Mesenchymal stem cell (in vitro differentiated cells and primary cell): ENCODE results near the gene CIAO2A.

Experiments used
- DNase-seq: peaks from one replicate; pipeline ENCODE4 v3.0.0-alpha.2; 2013
- H2AFZ ChIP-seq: one replicate; pipeline ENCODE4 v1.6.1; 2013; ENCODE audit warnings: low read depth, mild to moderate bottlenecking, control low read depth, inconsistent platforms, low read length, moderate library complexity
- H2AK5ac ChIP-seq: 2 replicates; pipeline ENCODE4 v1.6.1; 2013; ENCODE audit warnings: low read length, moderate library complexity, mild to moderate bottlenecking, inconsistent platforms; ENCODE audit not compliant: severe bottlenecking
- H2BK120ac ChIP-seq: one replicate; pipeline ENCODE4 v1.6.1; 2013; ENCODE audit warnings: low read depth, mild to moderate bottlenecking, inconsistent platforms, low read length, moderate library complexity
- H2BK12ac ChIP-seq, 2 experiments: one replicate each; pipeline ENCODE4 v1.6.1; 2013; ENCODE audit warnings: inconsistent platforms in 2 of 2, low read length in 2 of 2, mild to moderate bottlenecking in 2 of 2, moderate library complexity in 2 of 2, control low read depth in 1 of 2
- H2BK15ac ChIP-seq: one replicate; pipeline ENCODE4 v1.6.1; 2013; ENCODE audit warnings: mild to moderate bottlenecking, low read depth, inconsistent platforms; ENCODE audit not compliant: poor library complexity, severe bottlenecking
- H2BK5ac ChIP-seq: 2 replicates; pipeline ENCODE4 v1.6.1; 2013; ENCODE audit warnings: low read depth, mild to moderate bottlenecking, low read length, control low read depth, inconsistent platforms; ENCODE audit not compliant: poor library complexity, severe bottlenecking
- H3K14ac ChIP-seq, 2 experiments: one replicate each; pipeline ENCODE4 v1.6.1; 2013; ENCODE audit warnings: inconsistent platforms in 2 of 2, low read length in 2 of 2, control low read depth in 1 of 2, mild to moderate bottlenecking in 1 of 2, moderate library complexity in 1 of 2
- H3K18ac ChIP-seq, 2 experiments: one replicate each; pipeline ENCODE4 v1.6.1; 2013; ENCODE audit warnings: inconsistent platforms in 2 of 2, low read length in 2 of 2, control low read depth in 1 of 2, low read depth in 1 of 2, mild to moderate bottlenecking in 1 of 2
- H3K23ac ChIP-seq, 2 experiments: one replicate each; pipeline ENCODE4 v1.6.1; 2013; ENCODE audit warnings: inconsistent platforms in 2 of 2, low read length in 2 of 2, mild to moderate bottlenecking in 2 of 2, moderate library complexity in 2 of 2, control low read depth in 1 of 2
- H3K27ac ChIP-seq: 2 replicates; pipeline ENCODE4 v1.5.1; 2013; ENCODE audit warnings: mild to moderate bottlenecking, moderate library complexity, low read length, control low read depth, inconsistent platforms; ENCODE audit not compliant: poor library complexity, severe bottlenecking
- H3K27me3 ChIP-seq, 2 experiments: 2 replicates each; pipeline versions ENCODE4 v1.6.1 to v1.7.0; 2013; ENCODE audit warnings: low read length in 2 of 2, mild to moderate bottlenecking in 2 of 2, moderate library complexity in 2 of 2, control low read depth in 1 of 2, inconsistent platforms in 1 of 2; ENCODE audit not compliant: control insufficient read depth in 1 of 2, insufficient read depth in 1 of 2
- H3K36me3 ChIP-seq, 2 experiments: 2 replicates each; pipeline versions ENCODE4 v1.6.1 to v1.7.0; 2013; ENCODE audit warnings: low read length in 2 of 2, control low read depth in 1 of 2, inconsistent platforms in 1 of 2, low read depth in 1 of 2, mild to moderate bottlenecking in 1 of 2; ENCODE audit not compliant: insufficient read depth in 2 of 2, control insufficient read depth in 1 of 2
- H3K4ac ChIP-seq, 2 experiments: one replicate each; pipeline ENCODE4 v1.6.1; 2013; ENCODE audit warnings: inconsistent platforms in 2 of 2, low read length in 2 of 2, mild to moderate bottlenecking in 2 of 2, moderate library complexity in 2 of 2, control low read depth in 1 of 2, low read depth in 1 of 2
- H3K4me1 ChIP-seq: 2 replicates; pipeline ENCODE4 v1.6.1; 2013; ENCODE audit warnings: low read depth, low read length, control low read depth; ENCODE audit not compliant: control insufficient read depth, insufficient read depth
- H3K4me2 ChIP-seq: 2 replicates; pipeline ENCODE4 v1.6.1; 2013; ENCODE audit warnings: low read length, mild to moderate bottlenecking, inconsistent platforms; ENCODE audit not compliant: poor library complexity, severe bottlenecking
- H3K4me3 ChIP-seq, 2 experiments: 2 replicates each; pipeline versions ENCODE4 v1.5.1 to v1.7.0; 2013; ENCODE audit warnings: low read length in 2 of 2, mild to moderate bottlenecking in 2 of 2, control low read depth in 1 of 2, low read depth in 1 of 2; ENCODE audit not compliant: insufficient read depth in 1 of 2
- H3K79me1 ChIP-seq: replicated peaks from 2 replicates; pipeline ENCODE4 v1.6.1; 2013; ENCODE audit warnings: mild to moderate bottlenecking, control low read depth, low read length, inconsistent platforms; ENCODE audit not compliant: poor library complexity, severe bottlenecking
- H3K9ac ChIP-seq: 2 replicates; pipeline ENCODE4 v1.7.0; 2013; ENCODE audit warnings: mild to moderate bottlenecking, low read length, moderate library complexity
- H3K9me3 ChIP-seq: 2 replicates; pipeline ENCODE4 v1.7.0; 2013; ENCODE audit warnings: mild to moderate bottlenecking, low read length; ENCODE audit not compliant: control insufficient read depth
- H4K8ac ChIP-seq: one replicate; pipeline ENCODE4 v1.6.1; 2013; ENCODE audit warnings: inconsistent platforms, mild to moderate bottlenecking, low read length, moderate library complexity
- H4K91ac ChIP-seq: one replicate; pipeline ENCODE4 v1.6.1; 2013; ENCODE audit warnings: mild to moderate bottlenecking, low read length, inconsistent platforms
- WGBS: methylation state at CpG from one replicate; pipeline ENCODE4 v1.1.7; 2013; ENCODE audit warnings: mixed read lengths; 5-methylcytosine and 5-hydroxymethylcytosine counted together

CIAO2A gene

DNA sequence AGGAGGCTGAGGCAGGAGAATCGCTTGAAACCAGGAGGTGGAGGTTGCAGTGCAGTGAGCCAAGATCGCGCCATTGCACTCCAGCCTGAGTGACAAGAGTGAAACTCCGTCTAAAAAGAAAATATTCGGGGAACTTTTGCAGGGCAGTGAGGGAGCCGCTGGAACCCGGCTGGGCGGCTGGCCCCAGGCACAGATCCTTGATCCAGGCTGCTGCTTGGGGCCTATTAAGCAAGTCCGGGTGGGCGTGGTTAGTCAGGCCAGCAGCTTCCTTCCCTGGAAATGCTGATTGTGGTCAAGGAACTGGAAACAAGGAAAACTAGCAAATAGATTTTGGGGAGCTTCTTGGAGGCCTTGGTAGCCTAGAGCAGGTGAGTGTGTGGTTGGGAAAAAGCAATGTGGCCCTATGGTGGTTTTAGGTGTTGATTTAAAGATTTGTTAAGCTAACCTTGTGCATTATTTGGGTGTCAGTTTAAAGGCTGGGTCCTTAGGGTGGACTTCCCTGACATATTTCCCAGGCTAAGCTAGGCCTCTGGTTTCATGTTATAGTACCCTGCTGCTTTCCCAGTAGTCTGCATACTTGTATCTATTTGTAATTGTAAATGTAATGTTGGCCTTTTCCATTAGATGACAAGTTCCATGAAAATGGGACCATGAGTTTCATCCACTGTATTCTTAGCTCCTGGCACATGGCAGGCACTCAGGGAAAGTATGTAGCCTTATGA is 40.1 kb upstream of the CIAO2A start:
- H3K18ac ChIP-seq: no peak overlapping the region
- peaks cover 19% of the 10 kb centered on the region for H3K79me1 ChIP-seq
- no peak overlapping the region for H3K14ac ChIP-seq
- no peaks in the 10 kb centered on the region for H3K27me3 ChIP-seq
- peaks cover 10% of the 10 kb centered on the region for H3K4me1 ChIP-seq
- no peak overlapping the region for H2AFZ ChIP-seq
- peaks cover 78 to 89% of the 10 kb centered on the region in 2 experiments for H3K36me3 ChIP-seq
- no peak overlapping the region for H2BK5ac ChIP-seq
- no peak overlapping the region for H3K4me2 ChIP-seq
- no peak overlapping the region for H2BK12ac ChIP-seq
- WGBS: 95% methylated on average over 10 of the region's 10 CpGs
- H2AK5ac ChIP-seq: no peak overlapping the region
- H4K8ac ChIP-seq: no peak overlapping the region
- no peak overlapping the region for H3K4me3 ChIP-seq
- H3K9ac ChIP-seq: no peak overlapping the region
- no peak overlapping the region for H3K23ac ChIP-seq
- H2BK15ac ChIP-seq: no peak overlapping the region
- no peak overlapping the region for H4K91ac ChIP-seq
- H3K27ac ChIP-seq: no peak overlapping the region
- no peaks in the 10 kb centered on the region for H3K9me3 ChIP-seq
- no peak overlapping the region for H3K4ac ChIP-seq
- DNase-seq: no peak
- H2BK120ac ChIP-seq: no peak overlapping the region

DNA sequence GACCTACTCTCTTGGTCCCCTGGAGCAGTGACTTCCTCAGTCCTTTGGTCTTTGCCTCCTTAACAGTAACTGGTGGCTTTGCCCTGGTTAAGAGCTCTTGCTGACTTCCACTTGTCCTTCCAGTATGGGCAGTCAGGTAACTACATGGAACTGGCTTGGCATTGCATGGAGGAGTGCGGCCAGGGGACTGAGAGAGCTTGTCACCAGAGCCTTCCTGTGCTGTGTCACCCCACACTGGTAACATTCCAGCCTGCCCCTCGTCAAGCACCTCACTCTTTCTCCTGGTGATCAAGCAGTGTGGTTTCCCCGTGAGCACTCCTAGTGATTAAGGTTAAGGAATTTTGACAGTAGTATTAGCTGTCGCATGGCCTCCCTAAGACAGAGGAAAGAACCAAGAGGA is 38.6 kb upstream of the CIAO2A start:
- H3K27me3 ChIP-seq: no peaks in the 10 kb centered on the region
- no peak overlapping the region for H3K14ac ChIP-seq
- no peak overlapping the region for H2AFZ ChIP-seq
- H3K23ac ChIP-seq: no peak overlapping the region
- H4K91ac ChIP-seq: no peak overlapping the region
- no peaks in the 10 kb centered on the region for H3K9me3 ChIP-seq
- no peak for DNase-seq
- no peak overlapping the region for H3K9ac ChIP-seq
- H3K36me3 ChIP-seq: peaks cover 72 to 89% of the 10 kb centered on the region in 2 experiments
- H3K18ac ChIP-seq: no peak overlapping the region
- no peak overlapping the region for H2AK5ac ChIP-seq
- 99% methylated on average over 3 of the region's 4 CpGs for WGBS
- no peak overlapping the region for H3K4me2 ChIP-seq
- H3K27ac ChIP-seq: no peak overlapping the region
- peaks cover 20% of the 10 kb centered on the region for H3K79me1 ChIP-seq
- no peak overlapping the region for H4K8ac ChIP-seq
- H2BK120ac ChIP-seq: no peak overlapping the region
- H2BK5ac ChIP-seq: no peak overlapping the region
- peaks cover 8% of the 10 kb centered on the region for H3K4me1 ChIP-seq
- H2BK15ac ChIP-seq: no peak overlapping the region
- no peak overlapping the region for H3K4me3 ChIP-seq
- H3K4ac ChIP-seq: no peak overlapping the region
- no peak overlapping the region for H2BK12ac ChIP-seq

DNA sequence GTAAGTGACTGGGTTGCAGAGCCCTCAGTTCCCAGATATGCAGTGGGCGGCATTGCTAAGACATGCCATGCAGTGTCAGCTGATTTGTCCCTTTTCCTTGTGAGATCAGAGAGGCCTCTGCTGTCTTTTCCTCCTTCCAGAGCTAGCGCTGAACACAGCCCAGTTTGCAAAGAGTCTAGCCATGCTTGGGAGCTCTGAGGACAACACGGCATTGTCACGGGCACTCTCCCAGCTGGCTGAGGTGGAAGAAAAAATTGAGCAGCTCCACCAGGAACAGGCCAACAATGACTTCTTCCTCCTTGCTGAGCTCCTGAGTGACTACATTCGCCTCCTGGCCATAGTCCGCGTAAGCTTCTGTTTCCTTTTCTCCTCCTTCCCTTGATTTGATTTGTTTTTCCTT is 37.9 kb upstream of the CIAO2A start:
- Histone ChIP-seq H3K18ac (no peak overlapping the region), H3K4ac (no peak overlapping the region), H3K9me3 (no peaks in the 10 kb centered on the region), H3K36me3 (peaks cover 67 to 89% of the 10 kb centered on the region in 2 experiments), H3K14ac (no peak overlapping the region), H3K4me3 (no peak overlapping the region), H2BK120ac (no peak overlapping the region), H3K27me3 (no peaks in the 10 kb centered on the region), H3K23ac (no peak overlapping the region), H2BK12ac (no peak overlapping the region), H2AFZ (no peak overlapping the region), H3K9ac (no peak overlapping the region), H3K27ac (no peak overlapping the region), H4K91ac (no peak overlapping the region), H3K4me2 (no peak overlapping the region), H3K79me1 (peaks cover 20% of the 10 kb centered on the region), H2BK15ac (no peak overlapping the region), H2AK5ac (no peak overlapping the region), H3K4me1 (peaks cover 5% of the 10 kb centered on the region), H4K8ac (no peak overlapping the region), H2BK5ac (no peak overlapping the region)
- DNase-seq: no peak
- WGBS: 96% methylated on average over 7 of the region's 7 CpGs

DNA sequence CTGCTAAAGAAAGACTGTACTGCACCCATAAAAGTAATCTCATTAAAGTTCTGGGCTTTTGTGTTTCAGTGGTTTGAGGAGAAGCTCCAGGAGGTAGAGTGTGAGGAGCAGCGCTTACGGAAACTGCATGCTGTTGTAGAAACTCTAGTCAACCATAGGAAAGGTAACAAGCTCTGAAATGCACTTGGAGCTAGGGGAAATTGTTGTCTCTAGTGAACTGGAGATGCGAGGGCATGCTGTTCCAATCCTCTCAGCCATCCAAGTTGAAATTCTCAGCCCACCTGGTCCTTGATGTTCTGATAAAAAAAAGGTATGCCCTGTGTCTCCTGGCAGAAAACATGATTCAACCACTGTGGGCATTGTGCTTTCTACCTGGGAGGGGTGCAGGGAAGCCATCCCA is 36.5 kb upstream of the CIAO2A start:
- Histone ChIP-seq H2BK12ac (no peak overlapping the region), H3K4me3 (no peak overlapping the region), H2BK120ac (no peak overlapping the region), H3K23ac (no peak overlapping the region), H3K4ac (no peak overlapping the region), H3K18ac (no peak overlapping the region), H2BK5ac (no peak overlapping the region), H3K4me2 (no peak overlapping the region), H3K27ac (no peak overlapping the region), H3K4me1 (peaks cover 5% of the 10 kb centered on the region), H2AK5ac (no peak overlapping the region), H3K27me3 (no peaks in the 10 kb centered on the region), H3K14ac (no peak overlapping the region), H3K36me3 (peaks cover 56 to 89% of the 10 kb centered on the region in 2 experiments), H2BK15ac (no peak overlapping the region), H4K91ac (no peak overlapping the region), H4K8ac (no peak overlapping the region), H2AFZ (no peak overlapping the region), H3K9ac (no peak overlapping the region), H3K79me1 (peaks cover 20% of the 10 kb centered on the region), H3K9me3 (no peaks in the 10 kb centered on the region)
- no peak for DNase-seq
- 97% methylated on average over 2 of the region's 3 CpGs for WGBS
